Fibroblast of pulmonary artery (primary cell): ENCODE data around the gene TK2.
"Not testable (repeated sequence)": the region's sequence is repeated elsewhere in the genome, so short reads cannot be mapped to it uniquely, and the experiment has no call there.

Source experiments
- DNase-seq: peaks from one replicate; pipeline ENCODE4 v3.0.0-alpha.2; 2010; ENCODE audit warnings: low read depth
- H3K4me3 ChIP-seq: replicated peaks from 2 replicates; pipeline ENCODE4 v1.5.1; 2011; ENCODE audit warnings: low read depth, mild to moderate bottlenecking, control low read depth, low read length, moderate library complexity
- TF ChIP-seq, protein P1 (sequence below): IDR thresholded peaks from 2 replicates; pipeline ENCODE4 v1.5.1; 2011; ENCODE audit warnings: mild to moderate bottlenecking, control low read depth, low read length, inconsistent platforms; ENCODE audit errors: missing control alignments

Gene TK2

DNA sequence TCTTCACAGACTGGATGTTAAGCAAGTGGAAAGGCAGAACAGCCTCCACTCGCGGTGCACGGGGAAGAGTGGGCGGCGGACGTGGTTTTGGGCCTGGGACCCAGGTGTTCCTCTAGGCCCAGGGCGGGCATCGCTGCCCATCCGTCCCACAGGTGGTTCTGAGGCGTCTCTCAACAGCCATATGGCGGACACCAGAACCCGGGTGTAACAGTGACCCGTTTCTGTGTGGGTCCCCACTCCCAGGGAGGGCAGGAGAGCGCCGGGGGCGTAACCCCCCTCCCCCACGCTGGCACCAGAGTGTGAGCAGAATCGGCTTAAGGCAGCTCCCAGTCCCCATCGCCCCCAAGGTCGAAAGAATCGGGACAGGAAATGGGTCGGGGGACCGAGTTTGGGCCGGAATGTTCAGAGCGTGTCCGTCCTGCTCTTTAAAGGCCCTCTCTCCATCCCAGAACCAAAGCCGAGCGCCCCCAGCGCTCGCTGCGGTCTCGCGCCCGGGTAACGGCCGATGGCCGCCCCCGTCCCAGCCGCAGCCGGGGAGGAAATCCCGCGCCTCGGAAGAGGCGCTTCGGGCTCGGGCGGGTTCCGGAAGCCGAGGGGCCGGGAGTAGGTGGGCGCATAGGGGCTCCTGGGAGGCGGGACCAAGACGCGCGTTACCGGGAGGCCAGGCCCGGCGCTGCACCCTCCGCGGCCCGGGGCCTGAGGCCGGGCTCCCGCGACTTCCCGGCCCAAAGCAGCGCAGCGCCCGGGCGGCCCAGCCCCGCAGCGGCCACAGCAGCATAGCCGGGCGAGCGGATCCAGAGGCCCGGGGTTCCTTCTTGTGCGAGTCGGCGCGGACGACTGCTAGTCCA is at the start of gene TK2:
Gene TK2, minus strand, starts transcription at position 839 of the 848 bp plus-strand sequence. Its CDS starts 61 bp downstream, at position 778.
- TF ChIP-seq, protein P1, sequence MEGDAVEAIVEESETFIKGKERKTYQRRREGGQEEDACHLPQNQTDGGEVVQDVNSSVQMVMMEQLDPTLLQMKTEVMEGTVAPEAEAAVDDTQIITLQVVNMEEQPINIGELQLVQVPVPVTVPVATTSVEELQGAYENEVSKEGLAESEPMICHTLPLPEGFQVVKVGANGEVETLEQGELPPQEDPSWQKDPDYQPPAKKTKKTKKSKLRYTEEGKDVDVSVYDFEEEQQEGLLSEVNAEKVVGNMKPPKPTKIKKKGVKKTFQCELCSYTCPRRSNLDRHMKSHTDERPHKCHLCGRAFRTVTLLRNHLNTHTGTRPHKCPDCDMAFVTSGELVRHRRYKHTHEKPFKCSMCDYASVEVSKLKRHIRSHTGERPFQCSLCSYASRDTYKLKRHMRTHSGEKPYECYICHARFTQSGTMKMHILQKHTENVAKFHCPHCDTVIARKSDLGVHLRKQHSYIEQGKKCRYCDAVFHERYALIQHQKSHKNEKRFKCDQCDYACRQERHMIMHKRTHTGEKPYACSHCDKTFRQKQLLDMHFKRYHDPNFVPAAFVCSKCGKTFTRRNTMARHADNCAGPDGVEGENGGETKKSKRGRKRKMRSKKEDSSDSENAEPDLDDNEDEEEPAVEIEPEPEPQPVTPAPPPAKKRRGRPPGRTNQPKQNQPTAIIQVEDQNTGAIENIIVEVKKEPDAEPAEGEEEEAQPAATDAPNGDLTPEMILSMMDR, result peak; percentile 15
- peak within 1 kb of the TSS; percentile 72 for H3K4me3 ChIP-seq
- peak; percentile 77 for DNase-seq

DNA sequence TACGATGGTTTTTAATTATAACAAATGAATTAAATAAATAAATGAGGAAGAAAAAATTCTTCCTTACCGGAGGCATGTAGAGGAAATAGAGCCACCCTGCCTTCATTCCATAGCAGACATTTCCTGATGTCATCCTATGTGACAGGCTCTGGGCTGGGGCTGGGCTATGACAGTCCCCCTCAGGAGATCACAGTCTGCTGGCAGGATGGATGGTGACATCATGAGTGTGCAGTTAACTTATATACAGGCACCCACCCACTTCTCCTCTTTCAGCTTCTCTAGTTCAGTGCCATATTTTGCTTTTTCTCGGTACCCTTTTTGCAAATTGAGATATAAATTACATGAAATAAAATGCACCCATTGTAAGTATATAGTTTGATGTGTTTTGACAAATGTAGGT is 48.2 kb upstream of the TK2 start:
- TF ChIP-seq, protein P1, result no peak
- H3K4me3 ChIP-seq, result no peak overlapping the region
- DNase-seq, result no peak

DNA sequence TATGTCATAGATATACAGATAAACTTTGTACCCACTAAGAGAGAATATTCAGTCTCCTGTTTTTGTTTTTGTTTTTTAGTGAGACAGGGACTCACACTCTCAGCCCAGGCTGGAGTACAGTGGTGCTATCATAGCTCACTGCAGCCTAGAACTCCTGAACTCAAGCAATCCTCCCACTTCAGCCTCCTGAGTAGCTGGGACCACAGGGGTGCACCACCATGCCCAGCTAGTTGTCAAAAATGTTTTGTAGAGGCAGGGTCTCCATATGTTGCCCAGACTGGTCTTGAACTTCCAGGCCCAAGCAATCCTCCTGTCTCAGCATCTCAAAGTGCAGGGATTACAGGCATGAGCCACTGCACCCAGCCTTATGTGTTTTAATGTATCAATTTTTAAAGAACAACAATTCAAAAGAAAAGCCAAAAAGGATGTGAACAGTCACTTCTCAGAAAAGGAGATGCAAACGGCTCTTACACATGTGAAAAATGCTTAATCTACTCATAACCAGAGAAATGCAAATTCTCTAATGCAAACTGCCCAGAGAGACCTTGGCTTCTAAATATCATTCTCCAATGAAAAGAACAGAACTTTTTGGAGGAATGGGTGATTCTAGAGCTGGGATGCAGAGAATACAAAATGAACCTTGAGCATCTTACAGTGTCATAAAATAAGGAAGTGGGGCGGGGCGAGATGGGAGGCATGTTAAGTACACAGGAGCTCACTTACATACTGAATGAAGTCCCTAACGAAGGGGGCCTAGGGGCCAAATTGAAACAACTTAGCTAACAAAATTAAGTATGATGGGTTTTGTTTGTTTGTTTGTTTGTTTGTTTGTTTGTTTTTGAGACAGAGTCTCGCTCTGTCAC is 47.3 kb upstream of the TK2 start:
- H3K4me3 ChIP-seq, result no peak overlapping the region
- no peak for DNase-seq
- TF ChIP-seq, protein P1, result no peak

DNA sequence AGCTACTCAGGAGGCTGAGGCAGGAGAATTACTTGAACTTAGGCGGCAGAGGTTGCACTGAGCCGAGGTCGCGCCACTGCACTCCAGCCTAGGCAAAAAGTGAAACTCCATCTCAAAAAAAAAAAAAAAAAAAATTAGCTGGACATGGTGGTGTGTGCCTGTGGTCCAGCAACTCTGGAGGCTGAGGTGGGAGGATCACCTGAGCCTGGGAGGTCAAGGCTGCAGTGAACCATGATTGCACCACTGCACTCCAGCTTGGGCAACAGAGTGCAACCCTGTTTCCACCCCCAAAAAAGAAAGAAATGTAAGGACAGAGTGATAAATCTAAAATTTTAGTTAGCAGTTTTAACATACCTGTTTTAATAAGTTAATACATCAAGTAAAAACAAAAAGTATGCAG is 46.6 kb upstream of the TK2 start:
- DNase-seq, result not testable (repeated sequence)

DNA sequence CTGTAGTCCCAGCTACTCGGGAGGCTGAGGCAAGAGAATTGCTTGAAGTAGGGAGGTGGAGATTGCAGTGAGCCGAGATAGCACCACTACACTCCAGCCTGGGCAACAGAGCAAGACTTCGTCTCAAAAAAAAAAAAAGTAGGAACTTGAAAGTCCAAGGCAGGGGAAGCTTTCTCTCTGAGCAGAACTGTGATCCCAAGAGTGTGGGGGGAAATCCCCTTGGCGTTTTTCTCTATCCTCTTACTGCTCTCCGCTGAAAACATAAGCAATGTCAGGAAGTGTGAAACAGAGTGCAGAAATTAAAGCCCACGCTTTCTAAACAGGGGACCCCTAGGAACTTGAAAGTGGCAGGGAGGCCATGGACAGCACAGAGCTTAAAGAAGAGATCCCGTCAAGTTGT is 44.8 kb upstream of the TK2 start:
- H3K4me3 ChIP-seq, result no peak overlapping the region
- DNase-seq, result no peak
- TF ChIP-seq, protein P1, result no peak

More for the DNA sequence above, 46.6 kb upstream of the TK2 start:
- H3K4me3 ChIP-seq, result not testable (repeated sequence)

DNA sequence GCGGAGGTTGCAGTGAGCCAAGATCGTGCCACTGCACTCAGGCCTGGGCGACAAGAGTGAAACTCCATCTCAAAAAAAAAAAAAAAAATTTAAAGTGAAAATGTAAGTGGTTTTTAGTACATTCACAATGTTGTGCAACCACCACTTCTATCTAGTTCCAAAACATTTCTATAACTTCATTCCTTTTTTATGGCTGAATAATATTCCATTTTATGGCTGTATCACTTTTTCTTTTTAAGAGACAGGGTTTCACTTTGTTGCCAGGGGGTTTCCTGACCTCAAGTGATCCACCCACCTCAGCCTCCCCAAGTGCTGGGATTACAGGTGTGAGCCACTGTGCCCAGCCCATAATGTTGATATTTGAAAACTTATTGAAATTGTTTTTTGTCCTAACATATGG is 42.9 kb upstream of the TK2 start:
- DNase-seq, result no peak
- TF ChIP-seq, protein P1, result no peak
- H3K4me3 ChIP-seq, result no peak overlapping the region

DNA sequence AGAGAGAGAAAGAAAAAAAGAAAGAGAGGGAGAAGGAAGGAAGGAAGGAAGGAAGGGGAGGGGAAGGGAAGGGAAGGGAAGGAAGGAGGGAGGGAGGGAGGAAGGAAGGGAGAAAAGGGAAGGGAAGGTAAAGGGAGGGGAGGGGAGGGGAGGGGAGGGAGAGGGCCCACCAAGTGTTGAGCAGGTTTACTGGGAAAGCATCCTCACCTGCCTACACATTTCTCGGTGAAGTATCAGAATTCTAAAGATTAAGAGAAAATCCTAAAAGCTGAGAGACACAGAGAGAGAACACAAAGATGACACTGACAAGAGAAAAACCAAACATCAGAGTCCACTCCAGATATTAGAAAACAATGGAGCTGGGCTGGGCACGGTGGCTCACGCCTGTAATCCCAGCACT is 42.3 kb upstream of the TK2 start:
- TF ChIP-seq, protein P1, result no peak
- no peak for DNase-seq
- no peak overlapping the region for H3K4me3 ChIP-seq
